Body of pancreas (tissue), 4 donors: ENCODE data around the gene ZMAT2.

Experiments used
- POLR2A ChIP-seq, 3 donors: fragments of 450-650 bp; IDR thresholded peaks; one replicate each; pipeline ENCODE4 v1.6.1; 2016; ENCODE audit warnings: antibody characterized with exemption in 3 of 3, mild to moderate bottlenecking in 2 of 3
- TF ChIP-seq, protein P1 (sequence below), 7 experiments: fragments of 450-650 bp in 4 of 7; fragments of 200-600 bp in 3 of 7; sonication (generic) in 3 of 7; IDR thresholded peaks; one replicate each; pipeline ENCODE4 v1.5.1; 2016 to 2019; ENCODE audit warnings: antibody characterized with exemption in 7 of 7

DNA sequence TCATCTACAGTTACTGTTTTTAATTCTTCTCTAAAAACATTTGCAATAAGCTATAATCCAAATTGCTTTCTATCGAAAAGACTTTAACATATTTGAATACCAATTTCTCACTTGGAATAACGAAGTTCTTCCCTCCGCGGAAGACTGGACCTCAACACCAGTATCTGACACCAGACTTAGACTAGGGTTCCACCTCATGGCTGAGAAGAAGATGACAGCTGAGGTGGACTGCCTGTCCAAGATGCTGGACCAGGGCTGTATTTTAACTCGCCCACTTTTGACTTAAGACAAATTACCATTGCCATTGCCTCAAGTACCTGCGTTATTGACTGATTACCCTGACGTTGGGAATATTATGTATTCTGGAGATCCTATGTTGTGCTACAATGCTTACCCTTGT lies 34.1 kb downstream of the ZMAT2 start:
- TF ChIP-seq, protein P1, sequence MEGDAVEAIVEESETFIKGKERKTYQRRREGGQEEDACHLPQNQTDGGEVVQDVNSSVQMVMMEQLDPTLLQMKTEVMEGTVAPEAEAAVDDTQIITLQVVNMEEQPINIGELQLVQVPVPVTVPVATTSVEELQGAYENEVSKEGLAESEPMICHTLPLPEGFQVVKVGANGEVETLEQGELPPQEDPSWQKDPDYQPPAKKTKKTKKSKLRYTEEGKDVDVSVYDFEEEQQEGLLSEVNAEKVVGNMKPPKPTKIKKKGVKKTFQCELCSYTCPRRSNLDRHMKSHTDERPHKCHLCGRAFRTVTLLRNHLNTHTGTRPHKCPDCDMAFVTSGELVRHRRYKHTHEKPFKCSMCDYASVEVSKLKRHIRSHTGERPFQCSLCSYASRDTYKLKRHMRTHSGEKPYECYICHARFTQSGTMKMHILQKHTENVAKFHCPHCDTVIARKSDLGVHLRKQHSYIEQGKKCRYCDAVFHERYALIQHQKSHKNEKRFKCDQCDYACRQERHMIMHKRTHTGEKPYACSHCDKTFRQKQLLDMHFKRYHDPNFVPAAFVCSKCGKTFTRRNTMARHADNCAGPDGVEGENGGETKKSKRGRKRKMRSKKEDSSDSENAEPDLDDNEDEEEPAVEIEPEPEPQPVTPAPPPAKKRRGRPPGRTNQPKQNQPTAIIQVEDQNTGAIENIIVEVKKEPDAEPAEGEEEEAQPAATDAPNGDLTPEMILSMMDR (IDR thresholded peaks at IDR 0.05), result peak in 6 of 7 experiments; percentile 6 to 52 (median 36)
- TF ChIP-seq POLR2A (IDR thresholded peaks at IDR 0.05), result no peak
